Adrenal gland (tissue), 5 donors: ENCODE results near the gene QPCT.

Source experiments
- POLR2A ChIP-seq, 2 donors: fragments of 450-650 bp; IDR thresholded peaks; one replicate each; pipeline ENCODE4 v1.6.1; 2017; ENCODE audit warnings: antibody characterized with exemption in 2 of 2, mild to moderate bottlenecking in 2 of 2, moderate library complexity in 1 of 2
- TF ChIP-seq, protein P1 (sequence below), 6 experiments: fragments of 450-650 bp in 4 of 6; fragments of 200-600 bp in 2 of 6; sonication (generic) in 1 of 6; IDR thresholded peaks; 1 replicate in 5 of 6; 2 replicates in 1 of 6; pipeline versions ENCODE4 v1.5.1 to v1.8.0; 2016 to 2021; ENCODE audit warnings: antibody characterized with exemption in 6 of 6, mild to moderate bottlenecking in 2 of 6, moderate library complexity in 1 of 6
- donor health status: DM: no; HTN: no; CAD: no.

DNA sequence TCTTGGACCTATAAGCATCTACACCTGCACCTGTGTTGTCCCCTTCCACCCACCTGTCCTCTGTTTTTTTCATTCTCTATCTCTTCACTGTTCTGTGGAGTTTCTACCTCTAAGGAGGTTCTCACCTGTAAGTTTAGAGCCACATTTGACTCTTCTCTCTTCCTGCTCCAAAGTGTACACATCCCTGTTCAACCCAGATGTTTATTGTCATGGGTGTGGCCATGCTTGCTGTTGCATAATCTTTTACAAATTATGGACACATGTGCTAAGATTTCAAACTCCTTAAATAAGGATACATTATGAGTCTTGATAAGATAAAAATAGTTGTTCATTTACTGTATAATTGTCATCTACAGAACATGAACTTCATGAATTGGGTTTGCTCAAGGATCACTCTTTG is 27.6 kb downstream of the QPCT start:
- TF ChIP-seq, protein P1, sequence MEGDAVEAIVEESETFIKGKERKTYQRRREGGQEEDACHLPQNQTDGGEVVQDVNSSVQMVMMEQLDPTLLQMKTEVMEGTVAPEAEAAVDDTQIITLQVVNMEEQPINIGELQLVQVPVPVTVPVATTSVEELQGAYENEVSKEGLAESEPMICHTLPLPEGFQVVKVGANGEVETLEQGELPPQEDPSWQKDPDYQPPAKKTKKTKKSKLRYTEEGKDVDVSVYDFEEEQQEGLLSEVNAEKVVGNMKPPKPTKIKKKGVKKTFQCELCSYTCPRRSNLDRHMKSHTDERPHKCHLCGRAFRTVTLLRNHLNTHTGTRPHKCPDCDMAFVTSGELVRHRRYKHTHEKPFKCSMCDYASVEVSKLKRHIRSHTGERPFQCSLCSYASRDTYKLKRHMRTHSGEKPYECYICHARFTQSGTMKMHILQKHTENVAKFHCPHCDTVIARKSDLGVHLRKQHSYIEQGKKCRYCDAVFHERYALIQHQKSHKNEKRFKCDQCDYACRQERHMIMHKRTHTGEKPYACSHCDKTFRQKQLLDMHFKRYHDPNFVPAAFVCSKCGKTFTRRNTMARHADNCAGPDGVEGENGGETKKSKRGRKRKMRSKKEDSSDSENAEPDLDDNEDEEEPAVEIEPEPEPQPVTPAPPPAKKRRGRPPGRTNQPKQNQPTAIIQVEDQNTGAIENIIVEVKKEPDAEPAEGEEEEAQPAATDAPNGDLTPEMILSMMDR (IDR thresholded peaks at IDR 0.05) = no peak
- no peak for TF ChIP-seq POLR2A (IDR thresholded peaks at IDR 0.05)
